H9 (cell line): ENCODE data around the gene TMPRSS9. TPM values are rescaled to one million over a fixed set of nuclear protein-coding genes. Genes with fewer than 3 reads are reported as not detected.

Source experiments
- DNase-seq: peaks from one replicate; pipeline ENCODE4 v3.0.0-alpha.2; 2017
- H2AFZ ChIP-seq: one replicate; pipeline ENCODE4 v1.6.1; 2013; ENCODE audit warnings: mild to moderate bottlenecking, low read length, control low read depth, moderate library complexity
- H2AK5ac ChIP-seq: 2 replicates; pipeline ENCODE4 v1.6.1; 2013; ENCODE audit warnings: low read length, control low read depth, mixed read lengths; ENCODE audit not compliant: insufficient read length
- H2BK120ac ChIP-seq: one replicate; pipeline ENCODE4 v1.6.1; 2013; ENCODE audit warnings: low read depth, mild to moderate bottlenecking, low read length, control low read depth, inconsistent platforms; ENCODE audit not compliant: poor library complexity, severe bottlenecking
- H2BK12ac ChIP-seq: 2 replicates; pipeline ENCODE4 v1.6.1; 2013; ENCODE audit warnings: low read length, control low read depth, mixed read lengths, low read depth; ENCODE audit not compliant: insufficient read length
- H2BK15ac ChIP-seq: 2 replicates; pipeline ENCODE4 v1.6.1; 2013; ENCODE audit warnings: low read depth, low read length, control low read depth
- H2BK20ac ChIP-seq: one replicate; pipeline ENCODE4 v1.6.1; 2013; ENCODE audit warnings: low read depth, mild to moderate bottlenecking, low read length, control low read depth, inconsistent platforms; ENCODE audit not compliant: poor library complexity, severe bottlenecking
- H2BK5ac ChIP-seq: 2 replicates; pipeline ENCODE4 v1.6.1; 2013; ENCODE audit warnings: low read length, control low read depth, mixed read lengths; ENCODE audit not compliant: insufficient read length
- H3K14ac ChIP-seq: 2 replicates; pipeline ENCODE4 v1.6.1; 2013; ENCODE audit warnings: low read length, control low read depth; ENCODE audit not compliant: insufficient read depth
- H3K18ac ChIP-seq: 2 replicates; pipeline ENCODE4 v1.6.1; 2013; ENCODE audit warnings: low read depth, mild to moderate bottlenecking, mixed read lengths, low read length, control low read depth; ENCODE audit not compliant: insufficient read length
- H3K23ac ChIP-seq: 2 replicates; pipeline ENCODE4 v1.6.1; 2013; ENCODE audit warnings: low read length, control low read depth, mixed read lengths, low read depth; ENCODE audit not compliant: insufficient read length
- H3K23me2 ChIP-seq: 2 replicates; pipeline ENCODE4 v1.6.1; 2013; ENCODE audit warnings: low read depth, mild to moderate bottlenecking, mixed read lengths, low read length, control low read depth; ENCODE audit not compliant: insufficient read length, poor library complexity, severe bottlenecking
- H3K27ac ChIP-seq: 2 replicates; pipeline ENCODE4 v1.5.1; 2013; ENCODE audit warnings: low read length, control low read depth, mixed read lengths, low read depth; ENCODE audit not compliant: insufficient read length
- H3K27me3 ChIP-seq: 2 replicates; pipeline ENCODE4 v1.6.1; 2013; ENCODE audit warnings: low read length, control low read depth, inconsistent platforms; ENCODE audit not compliant: insufficient read depth
- H3K4ac ChIP-seq: 2 replicates; pipeline ENCODE4 v1.6.1; 2013; ENCODE audit warnings: low read depth, mild to moderate bottlenecking, control low read depth, inconsistent platforms, low read length, moderate library complexity
- H3K4me1 ChIP-seq: 2 replicates; pipeline ENCODE4 v1.6.1; 2013; ENCODE audit warnings: low read length, control low read depth, inconsistent platforms; ENCODE audit not compliant: insufficient read depth
- H3K4me2 ChIP-seq: 2 replicates; pipeline ENCODE4 v1.6.1; 2013; ENCODE audit warnings: low read length, control low read depth, mixed read lengths; ENCODE audit not compliant: insufficient read length, insufficient read depth
- H3K56ac ChIP-seq: 2 replicates; pipeline ENCODE4 v1.6.1; 2013; ENCODE audit warnings: low read depth, mild to moderate bottlenecking, mixed read lengths, low read length, control low read depth; ENCODE audit not compliant: insufficient read length
- H3K79me1 ChIP-seq: 2 replicates; pipeline ENCODE4 v1.6.1; 2013; ENCODE audit warnings: low read depth, mild to moderate bottlenecking, moderate library complexity, low read length, control low read depth, inconsistent platforms; ENCODE audit not compliant: insufficient read depth, poor library complexity, severe bottlenecking
- H3K79me2 ChIP-seq: 2 replicates; pipeline ENCODE4 v1.6.1; 2013; ENCODE audit warnings: low read length, control low read depth, inconsistent platforms; ENCODE audit not compliant: insufficient read depth
- H3K9ac ChIP-seq: 2 replicates; pipeline ENCODE4 v1.6.1; 2013; ENCODE audit warnings: low read length, control low read depth, mixed read lengths; ENCODE audit not compliant: insufficient read length; ENCODE audit errors: extremely low read depth
- H3K9me3 ChIP-seq: one replicate; pipeline ENCODE4 v1.6.1; 2013; ENCODE audit warnings: low read depth, low read length, inconsistent platforms; ENCODE audit not compliant: control insufficient read depth
- H3T11ph ChIP-seq: one replicate; pipeline ENCODE4 v1.6.1; 2013; ENCODE audit warnings: mild to moderate bottlenecking, low read length, control low read depth, inconsistent platforms
- H4K20me1 ChIP-seq: one replicate; pipeline ENCODE4 v1.6.1; 2013; ENCODE audit not compliant: control insufficient read depth, insufficient read length, insufficient read depth
- H4K5ac ChIP-seq: 2 replicates; pipeline ENCODE4 v1.6.1; 2013; ENCODE audit warnings: low read depth, mild to moderate bottlenecking, mixed read lengths, low read length, control low read depth; ENCODE audit not compliant: insufficient read length
- H4K8ac ChIP-seq: replicated peaks from 2 replicates; pipeline ENCODE4 v1.6.1; 2013; ENCODE audit warnings: low read length, control low read depth, mixed read lengths, low read depth; ENCODE audit not compliant: insufficient read length
- H4K91ac ChIP-seq: 2 replicates; pipeline ENCODE4 v1.6.1; 2013; ENCODE audit warnings: low read depth, mild to moderate bottlenecking, moderate library complexity, mixed read lengths, low read length, control low read depth; ENCODE audit not compliant: insufficient read length
- H3K27ac Mint-ChIP-seq, 3 experiments: 2 replicates in 2 of 3; 3 replicates in 1 of 3; pipeline ENCODE4 v1.8.0; 2020 to 2021; ENCODE audit warnings: mixed read lengths in 3 of 3, mild to moderate bottlenecking in 1 of 3, moderate library complexity in 1 of 3
- H3K27me3 Mint-ChIP-seq: 2 replicates; pipeline ENCODE4 v1.8.0; 2021; ENCODE audit warnings: low read depth, mild to moderate bottlenecking, moderate library complexity, mixed read lengths
- H3K36me3 Mint-ChIP-seq, 3 experiments: 2 replicates in 2 of 3; 3 replicates in 1 of 3; pipeline ENCODE4 v1.8.0; 2020 to 2021; ENCODE audit warnings: low read depth in 3 of 3, mixed read lengths in 3 of 3; ENCODE audit not compliant: insufficient read depth in 1 of 3
- H3K4me1 Mint-ChIP-seq, 2 experiments: 2 replicates each; pipeline ENCODE4 v1.8.0; 2020; ENCODE audit warnings: mixed read lengths in 2 of 2
- H3K4me3 Mint-ChIP-seq, 2 experiments: 2 replicates in 1 of 2; 3 replicates in 1 of 2; pipeline ENCODE4 v1.8.0; 2020 to 2021; ENCODE audit warnings: mild to moderate bottlenecking in 2 of 2, mixed read lengths in 2 of 2, moderate library complexity in 1 of 2
- H3K9me3 Mint-ChIP-seq, 2 experiments: 2 replicates in 1 of 2; 3 replicates in 1 of 2; pipeline ENCODE4 v1.8.0; 2020; ENCODE audit warnings: mild to moderate bottlenecking in 2 of 2, mixed read lengths in 2 of 2, moderate library complexity in 1 of 2
- CTCF ChIP-seq: fragments of 200-600 bp; sonication (generic); conservative IDR thresholded peaks from 3 replicates; pipeline ENCODE4 v1.8.0; 2021; ENCODE audit warnings: antibody characterized with exemption, mild to moderate bottlenecking
- WGBS: extraction: QIAGEN DNeasy Blood & Tissue Kit; methylation state at CpG from one replicate; pipeline ENCODE4 v1.1.7; 2013; ENCODE audit warnings: missing lambda C conversion rate, low lambda C conversion rate, mixed read lengths; ENCODE audit not compliant: insufficient read length; ENCODE audit errors: extremely low coverage; 5-methylcytosine and 5-hydroxymethylcytosine counted together
- total RNA-seq: library from RNA; stranded (reverse); gene quantifications from 2 replicates; pipeline ENCODE4 v1.2.1, GENCODE V29; 2021

Gene TMPRSS9
- total RNA-seq, 1 experiment from 2014 or later = 0.24 TPM

DNA sequence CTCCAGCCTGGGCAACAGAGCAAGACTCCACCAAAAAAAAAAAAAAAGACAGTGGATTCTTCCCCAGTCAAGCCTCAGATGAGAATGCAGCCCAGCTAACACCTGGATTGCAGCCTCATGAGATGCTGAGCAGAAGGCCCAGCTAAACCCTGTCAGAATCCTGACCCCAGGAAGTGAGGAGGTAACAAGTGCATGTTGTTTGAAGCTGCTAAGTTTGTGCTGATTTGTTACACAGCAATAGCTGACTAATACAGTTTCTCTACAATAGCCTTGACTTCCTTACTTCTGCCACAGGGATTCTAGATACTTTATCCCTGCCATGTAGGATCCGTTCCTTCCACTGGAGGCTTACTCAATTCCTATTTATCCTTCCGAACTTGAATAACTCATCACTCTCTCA lies 20.5 kb downstream of the TMPRSS9 start:
- Histone ChIP-seq H4K91ac (no peak overlapping the region), H3K23ac (no peak overlapping the region), H3K9ac (no peak overlapping the region), H3K4me2 (no peak overlapping the region), H3K14ac (no peak overlapping the region), H2BK12ac (no peak overlapping the region), H3K23me2 (no peaks in the 10 kb centered on the region), H4K8ac (no peak overlapping the region), H3K79me2 (no peaks in the 10 kb centered on the region), H2BK15ac (no peak overlapping the region), H3K27me3 (no peaks in the 10 kb centered on the region), H2AFZ (no peak overlapping the region), H4K5ac (no peak overlapping the region), H3K18ac (no peak overlapping the region), H2BK20ac (no peak overlapping the region), H3K27ac (no peak overlapping the region), H2BK120ac (no peak overlapping the region), H3K56ac (no peak overlapping the region), H3K9me3 (no peaks in the 10 kb centered on the region), H3K79me1 (no peaks in the 10 kb centered on the region), H3K4me1 (no peaks in the 10 kb centered on the region), H3K4ac (no peak overlapping the region), H4K20me1 (no peaks in the 10 kb centered on the region), H2AK5ac (no peak overlapping the region), H2BK5ac (no peak overlapping the region), H3T11ph (no peak overlapping the region)
- H3K27me3 Mint-ChIP-seq = peaks cover 33% of the 10 kb centered on the region
- H3K27ac Mint-ChIP-seq = no peak overlapping the region
- DNase-seq = no peak
- peaks cover 0 to 9% (median 4%) of the 10 kb centered on the region in 3 experiments; a peak in 4 of 7 replicates for H3K36me3 Mint-ChIP-seq
- peaks cover 24 to 32% of the 10 kb centered on the region in 2 experiments for H3K9me3 Mint-ChIP-seq
- no peak overlapping the region for H3K4me3 Mint-ChIP-seq
- TF ChIP-seq CTCF = no peak
- H3K4me1 Mint-ChIP-seq = peaks cover 7% of the 10 kb centered on the region in 2 experiments; a peak in 2 of 4 replicates
- no CpG with 5 or more reads among the region's 2 CpGs for WGBS
